Neural progenitor cell (in vitro differentiated cells): ENCODE measurements around the gene TMEM269. TPM values are rescaled to one million over a fixed set of nuclear protein-coding genes. Genes with fewer than 3 reads are reported as not detected.
A peak's percentile ranks its signal among the peaks of the same experiment; 100 is the strongest.

Experiments
- DNase-seq: peaks from one replicate; pipeline ENCODE4 v3.0.0-alpha.2; 2016; ENCODE audit warnings: low spot score
- H2AFZ ChIP-seq: fragments of 200-600 bp; sonication (generic); replicated peaks from 2 replicates; pipeline ENCODE4 v1.6.1; 2016; ENCODE audit warnings: antibody characterized with exemption
- H3F3A ChIP-seq: fragments of 200-600 bp; sonication (generic); 2 replicates; pipeline ENCODE4 v1.6.1; 2016; ENCODE audit warnings: antibody characterized with exemption, low read depth
- H3K27ac ChIP-seq: fragments of 200-600 bp; sonication (generic); 2 replicates; pipeline ENCODE4 v1.5.1; 2016; ENCODE audit warnings: mild to moderate bottlenecking
- H3K27me3 ChIP-seq: fragments of 200-600 bp; sonication (generic); 2 replicates; pipeline ENCODE4 v1.6.1; 2016; ENCODE audit warnings: mild to moderate bottlenecking, moderate library complexity
- H3K36me3 ChIP-seq: fragments of 200-600 bp; sonication (generic); 2 replicates; pipeline ENCODE4 v1.5.1; 2016
- H3K4me1 ChIP-seq: fragments of 200-600 bp; sonication (generic); 2 replicates; pipeline ENCODE4 v1.6.1; 2016; ENCODE audit warnings: mixed run types
- H3K4me2 ChIP-seq: fragments of 200-600 bp; sonication (generic); 2 replicates; pipeline ENCODE4 v1.6.1; 2016
- H3K4me3 ChIP-seq: fragments of 200-600 bp; sonication (generic); 2 replicates; pipeline ENCODE4 v1.5.1; 2016
- H3K79me2 ChIP-seq: fragments of 200-600 bp; sonication (generic); 2 replicates; pipeline ENCODE4 v1.6.1; 2016; ENCODE audit warnings: low read depth
- H3K9ac ChIP-seq: fragments of 200-600 bp; sonication (generic); 2 replicates; pipeline ENCODE4 v1.6.1; 2016
- H3K9me3 ChIP-seq: fragments of 200-600 bp; sonication (generic); 2 replicates; pipeline ENCODE4 v1.5.1; 2016; ENCODE audit warnings: low read depth
- H4K20me1 ChIP-seq: fragments of 200-600 bp; sonication (generic); 2 replicates; pipeline ENCODE4 v1.6.1; 2016; ENCODE audit warnings: low read depth
- H3K27ac Mint-ChIP-seq: 3 replicates; pipeline ENCODE4 v1.8.0; 2021; ENCODE audit warnings: mixed read lengths
- H3K27me3 Mint-ChIP-seq: 2 replicates; pipeline ENCODE4 v1.8.0; 2022; ENCODE audit warnings: low read depth, mild to moderate bottlenecking, inconsistent platforms, moderate library complexity, mixed read lengths; ENCODE audit not compliant: insufficient read depth
- H3K36me3 Mint-ChIP-seq: 3 replicates; pipeline ENCODE4 v1.8.0; 2021; ENCODE audit warnings: mixed read lengths
- H3K4me1 Mint-ChIP-seq: 3 replicates; pipeline ENCODE4 v1.8.0; 2021; ENCODE audit warnings: mixed read lengths
- H3K4me3 Mint-ChIP-seq: 3 replicates; pipeline ENCODE4 v1.8.0; 2021; ENCODE audit warnings: mild to moderate bottlenecking, moderate library complexity, mixed read lengths
- H3K9me3 Mint-ChIP-seq: 3 replicates; pipeline ENCODE4 v1.8.0; 2020; ENCODE audit warnings: mixed read lengths
- EZH2 ChIP-seq: fragments of 200-600 bp; sonication (generic); IDR thresholded peaks from 2 replicates; pipeline ENCODE4 v1.6.1; 2017; ENCODE audit warnings: antibody characterized with exemption, mild to moderate bottlenecking, moderate library complexity
- EZH2phosphoT487 ChIP-seq: fragments of 200-600 bp; sonication (generic); IDR thresholded peaks from 2 replicates; pipeline ENCODE4 v1.6.1; 2017; ENCODE audit warnings: antibody characterized with exemption
- total RNA-seq: library from RNA; depleted of rRNA; stranded (reverse); fragments of >200 nt; gene quantifications from 2 replicates; pipeline ENCODE4 v1.2.3, GENCODE V29; 2015; ENCODE audit warnings: low replicate concordance
- TF ChIP-seq, protein P1 (sequence below): fragments of 200-600 bp; sonication (generic); IDR thresholded peaks from 2 replicates; pipeline ENCODE4 v1.5.1; 2017; ENCODE audit warnings: antibody characterized with exemption, mild to moderate bottlenecking

TMEM269 gene
- total RNA-seq, 1 donor from 2014 or later = 0.47 TPM

DNA sequence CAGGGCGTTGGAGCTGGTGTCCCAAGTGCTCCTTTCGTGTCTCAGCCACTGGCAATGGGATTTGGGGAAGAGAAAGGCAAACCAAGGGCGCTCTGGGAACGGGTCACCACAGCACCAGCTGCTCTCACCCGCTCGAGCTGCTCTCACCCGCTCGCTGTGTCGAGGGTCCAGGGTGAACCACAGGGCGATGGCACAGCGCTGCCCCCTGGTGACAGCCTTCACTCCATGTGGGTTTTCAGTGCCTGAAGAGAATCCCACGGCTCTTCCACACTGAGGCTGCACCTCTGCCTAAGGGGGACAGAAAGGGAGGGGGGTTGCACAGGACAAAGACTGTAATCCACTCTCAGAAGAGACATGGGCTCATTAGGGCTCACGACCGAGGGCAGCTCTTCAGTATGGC is 37.7 kb upstream of the TMEM269 start:
- peaks cover 7% of the 10 kb centered on the region for H3K36me3 ChIP-seq
- DNase-seq = peak; percentile 71
- no peak overlapping the region for H3K27ac ChIP-seq
- no peak overlapping the region for H3K9ac ChIP-seq
- Mint-ChIP-seq H3K27me3 (peaks cover 8% of the 10 kb centered on the region), H3K9me3 (peaks cover 8% of the 10 kb centered on the region), H3K36me3 (peaks cover 44% of the 10 kb centered on the region), H3K27ac (no peak overlapping the region), H3K4me1 (peaks cover 16% of the 10 kb centered on the region), H3K4me3 (no peak overlapping the region)
- no peaks in the 10 kb centered on the region for H3K27me3 ChIP-seq
- no peaks in the 10 kb centered on the region for H4K20me1 ChIP-seq
- H3K4me1 ChIP-seq = no peaks in the 10 kb centered on the region
- H3F3A ChIP-seq = no peaks in the 10 kb centered on the region
- no peak overlapping the region for H3K4me3 ChIP-seq
- TF ChIP-seq, protein P1, sequence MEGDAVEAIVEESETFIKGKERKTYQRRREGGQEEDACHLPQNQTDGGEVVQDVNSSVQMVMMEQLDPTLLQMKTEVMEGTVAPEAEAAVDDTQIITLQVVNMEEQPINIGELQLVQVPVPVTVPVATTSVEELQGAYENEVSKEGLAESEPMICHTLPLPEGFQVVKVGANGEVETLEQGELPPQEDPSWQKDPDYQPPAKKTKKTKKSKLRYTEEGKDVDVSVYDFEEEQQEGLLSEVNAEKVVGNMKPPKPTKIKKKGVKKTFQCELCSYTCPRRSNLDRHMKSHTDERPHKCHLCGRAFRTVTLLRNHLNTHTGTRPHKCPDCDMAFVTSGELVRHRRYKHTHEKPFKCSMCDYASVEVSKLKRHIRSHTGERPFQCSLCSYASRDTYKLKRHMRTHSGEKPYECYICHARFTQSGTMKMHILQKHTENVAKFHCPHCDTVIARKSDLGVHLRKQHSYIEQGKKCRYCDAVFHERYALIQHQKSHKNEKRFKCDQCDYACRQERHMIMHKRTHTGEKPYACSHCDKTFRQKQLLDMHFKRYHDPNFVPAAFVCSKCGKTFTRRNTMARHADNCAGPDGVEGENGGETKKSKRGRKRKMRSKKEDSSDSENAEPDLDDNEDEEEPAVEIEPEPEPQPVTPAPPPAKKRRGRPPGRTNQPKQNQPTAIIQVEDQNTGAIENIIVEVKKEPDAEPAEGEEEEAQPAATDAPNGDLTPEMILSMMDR = peak; percentile 71
- TF ChIP-seq EZH2phosphoT487 = no peak
- H3K9me3 ChIP-seq = no peaks in the 10 kb centered on the region
- no peak overlapping the region for H3K4me2 ChIP-seq
- no peaks in the 10 kb centered on the region for H3K79me2 ChIP-seq
- no peak overlapping the region for H2AFZ ChIP-seq

DNA sequence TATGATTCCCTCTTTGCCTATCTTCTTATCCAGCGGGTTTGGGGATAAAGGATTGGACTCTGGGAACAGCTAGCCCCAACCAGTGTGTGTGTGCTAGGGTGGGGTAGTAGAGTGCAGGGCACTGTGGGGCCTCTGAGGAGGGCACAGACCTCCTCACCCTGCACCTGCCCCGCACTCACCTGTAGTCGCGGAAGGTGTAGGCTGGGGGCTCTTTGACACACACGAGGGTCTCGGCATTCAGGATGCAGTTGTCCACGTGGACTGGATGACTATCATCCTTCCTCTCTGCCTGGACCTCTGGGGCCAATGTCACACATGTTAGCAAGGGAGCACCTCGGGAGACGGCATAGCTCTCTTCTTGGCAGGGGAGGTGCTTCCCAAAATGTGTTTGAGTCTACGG is 36.8 kb upstream of the TMEM269 start:
- H3K4me2 ChIP-seq = no peak overlapping the region
- no peaks in the 10 kb centered on the region for H3K4me1 ChIP-seq
- H3K27me3 Mint-ChIP-seq = peaks cover 4% of the 10 kb centered on the region
- no peak overlapping the region for H3K27ac ChIP-seq
- no peak overlapping the region for H3K27ac Mint-ChIP-seq
- H3K4me3 ChIP-seq = no peak overlapping the region
- peaks cover 7% of the 10 kb centered on the region for H3K4me1 Mint-ChIP-seq
- no peaks in the 10 kb centered on the region for H4K20me1 ChIP-seq
- H3K36me3 Mint-ChIP-seq = peaks cover 53% of the 10 kb centered on the region
- H3K36me3 ChIP-seq = peaks cover 9% of the 10 kb centered on the region
- H3K79me2 ChIP-seq = no peaks in the 10 kb centered on the region
- no peak overlapping the region for H3K9ac ChIP-seq
- no peaks in the 10 kb centered on the region for H3K9me3 ChIP-seq
- no peak overlapping the region for H2AFZ ChIP-seq
- no peak overlapping the region for H3K4me3 Mint-ChIP-seq
- no peaks in the 10 kb centered on the region for H3K27me3 ChIP-seq
- TF ChIP-seq EZH2phosphoT487 = no peak
- no peak for TF ChIP-seq EZH2
- TF ChIP-seq, protein P1 = no peak
- no peaks in the 10 kb centered on the region for H3F3A ChIP-seq
- DNase-seq = no peak
- H3K9me3 Mint-ChIP-seq = peaks cover 12% of the 10 kb centered on the region

DNA sequence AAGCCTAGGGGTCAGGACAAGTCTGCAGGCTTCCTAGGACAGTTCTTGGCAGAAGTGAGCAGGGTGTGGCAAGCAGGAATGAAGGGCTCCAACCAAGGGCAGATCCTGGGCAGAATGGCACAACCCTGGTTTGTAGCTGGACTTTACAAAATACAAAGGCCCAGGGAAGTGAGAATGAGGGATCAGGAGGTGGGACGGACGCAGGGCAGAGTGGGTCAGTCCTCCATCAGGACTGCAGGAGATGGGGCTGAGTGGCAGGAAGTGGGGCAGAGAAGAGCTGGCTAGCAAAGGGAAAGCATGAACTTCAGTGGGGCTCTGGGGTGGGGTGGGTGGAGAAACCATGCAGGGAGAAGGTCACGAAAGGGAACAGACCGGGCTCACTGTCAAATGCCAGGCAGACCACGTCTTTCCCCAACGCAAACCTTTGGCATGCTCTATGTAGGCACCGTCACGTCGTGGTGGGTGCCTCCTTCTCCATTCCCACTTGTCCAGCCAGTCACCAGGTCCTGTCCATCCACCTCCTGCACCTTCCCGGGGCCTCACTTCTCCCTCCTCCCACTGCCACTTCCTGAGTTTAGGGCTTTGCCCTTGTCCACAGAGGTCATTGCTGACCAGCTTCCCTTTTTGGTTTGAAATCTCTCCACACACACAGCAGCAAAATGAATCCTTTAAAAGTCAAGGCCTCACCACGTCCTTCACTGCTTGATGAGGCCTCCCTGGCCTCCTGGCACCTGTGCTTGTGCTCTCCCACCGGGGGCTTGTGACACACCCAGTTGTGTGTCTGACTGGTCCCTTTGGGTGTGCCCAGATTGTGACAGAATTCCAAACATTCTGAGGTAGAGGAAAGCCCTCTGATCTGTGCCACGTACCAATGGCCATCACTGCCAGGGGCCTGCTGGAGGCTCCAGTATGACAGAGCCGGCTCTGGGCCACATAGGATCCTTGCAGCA is 36.1 kb upstream of the TMEM269 start:
- H3K27ac ChIP-seq = no peak overlapping the region
- TF ChIP-seq, protein P1 = no peak
- no peaks in the 10 kb centered on the region for H3K27me3 ChIP-seq
- H4K20me1 ChIP-seq = no peaks in the 10 kb centered on the region
- H3K9ac ChIP-seq = no peak overlapping the region
- H3K9me3 Mint-ChIP-seq = peaks cover 12% of the 10 kb centered on the region
- peaks cover 9% of the 10 kb centered on the region for H3K36me3 ChIP-seq
- H3K79me2 ChIP-seq = no peaks in the 10 kb centered on the region
- no peak overlapping the region for H3K27ac Mint-ChIP-seq
- DNase-seq = no peak
- H3K4me3 ChIP-seq = no peak overlapping the region
- no peak overlapping the region for H3K4me3 Mint-ChIP-seq
- no peaks in the 10 kb centered on the region for H3K9me3 ChIP-seq
- no peaks in the 10 kb centered on the region for H3K4me1 ChIP-seq
- H3F3A ChIP-seq = no peaks in the 10 kb centered on the region
- peaks cover 57% of the 10 kb centered on the region for H3K36me3 Mint-ChIP-seq
- H3K27me3 Mint-ChIP-seq = peaks cover 2% of the 10 kb centered on the region
- no peak overlapping the region for H3K4me2 ChIP-seq
- H2AFZ ChIP-seq = no peak overlapping the region
- peaks cover under 1% of the 10 kb centered on the region for H3K4me1 Mint-ChIP-seq
